C4-2B (cell line): ENCODE results near the gene SCART1.
"Not testable (repeated sequence)": the region's sequence is repeated elsewhere in the genome, so short reads cannot be mapped to it uniquely, and the experiment has no call there.

Experiments used
- H3K27ac ChIP-seq: fragments of 450-650 bp; 2 replicates; pipeline ENCODE4 v1.5.1; 2017
- CTCF ChIP-seq: fragments of 450-650 bp; conservative IDR thresholded peaks from 2 replicates; pipeline ENCODE4 v1.5.1; 2017; ENCODE audit warnings: mild to moderate bottlenecking
- ZFX ChIP-seq: fragments of 450-650 bp; IDR thresholded peaks from 2 replicates; pipeline ENCODE4 v1.6.1; 2017

Gene SCART1

GRCh38 chr10:133453516-133454203, at the start of gene SCART1:
TSS of gene SCART1 (plus strand) at chr10:133453945. CDS start at chr10:133453998, 53 bp downstream.
- no peak within 1 kb of the TSS for H3K27ac ChIP-seq
- TF ChIP-seq CTCF = no peak
- no peak for TF ChIP-seq ZFX

DNA sequence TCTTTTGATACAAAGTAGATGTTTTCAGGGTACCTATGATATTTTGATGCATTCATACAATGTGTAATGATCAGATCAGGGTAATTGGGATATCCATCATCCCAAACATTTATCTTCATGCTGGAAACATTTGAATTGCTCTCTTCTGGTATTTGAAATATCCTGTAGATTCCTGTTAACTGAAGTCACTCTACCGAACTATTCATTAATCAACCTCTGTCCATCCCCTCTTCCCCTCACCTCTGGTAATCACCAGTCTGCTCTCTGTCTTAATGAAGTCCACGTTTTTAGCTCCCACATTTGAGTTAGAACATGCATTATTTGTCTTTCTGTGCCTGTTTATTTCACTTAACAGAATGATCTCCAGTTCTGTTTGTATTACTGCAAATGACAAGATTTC, 48.5 kb upstream of the SCART1 start:
- H3K27ac ChIP-seq = no peak overlapping the region
- TF ChIP-seq ZFX (no peak), CTCF (no peak)

GRCh38 chr10:133405844-133406527, 47.8 kb upstream of the SCART1 start:
- TF ChIP-seq CTCF (no peak), ZFX (no peak)
- no peak overlapping the region for H3K27ac ChIP-seq

GRCh38 chr10:133411523-133412380, 42.0 kb upstream of the SCART1 start:
- no peak for TF ChIP-seq CTCF
- no peak for TF ChIP-seq ZFX
- H3K27ac ChIP-seq = no peak overlapping the region

DNA sequence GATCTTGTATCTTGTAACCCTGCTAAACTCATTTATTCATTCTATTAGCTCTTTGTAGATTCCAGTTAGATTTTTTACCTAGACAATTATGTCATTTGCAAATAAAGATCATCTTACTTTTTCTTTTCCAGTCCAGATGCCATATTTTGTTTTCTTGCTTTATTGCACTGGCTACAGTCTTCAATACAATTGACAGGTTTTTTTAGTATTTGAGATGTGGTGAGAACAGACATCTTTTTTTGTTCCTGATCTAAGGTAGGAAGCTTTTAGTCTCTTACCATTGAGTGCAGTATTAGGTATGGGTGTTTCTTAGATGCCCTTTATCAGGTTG, 41.4 kb upstream of the SCART1 start:
- TF ChIP-seq ZFX (no peak), CTCF (no peak)

DNA sequence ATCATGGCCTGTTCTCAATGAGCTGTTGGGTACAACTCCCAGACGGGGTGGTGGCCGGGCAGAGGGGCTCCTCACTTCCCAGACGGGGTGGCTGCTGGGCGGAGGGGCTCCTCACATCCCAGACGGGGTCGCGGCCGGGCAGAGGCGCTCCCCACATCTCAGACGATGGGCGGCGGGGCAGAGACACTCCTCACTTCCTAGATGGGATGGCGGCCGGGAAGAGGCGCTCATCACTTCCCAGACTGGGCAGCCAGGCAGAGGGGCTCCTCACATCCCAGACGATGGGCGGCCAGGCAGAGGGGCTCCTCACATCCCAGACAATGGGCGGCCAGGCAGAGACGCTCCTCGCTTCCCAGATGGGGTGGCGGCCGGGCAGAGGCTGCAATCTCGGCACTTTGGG, 39.3 kb upstream of the SCART1 start:
- not testable (repeated sequence) for H3K27ac ChIP-seq

More for the DNA sequence above, 41.4 kb upstream of the SCART1 start:
- no peak overlapping the region for H3K27ac ChIP-seq

DNA sequence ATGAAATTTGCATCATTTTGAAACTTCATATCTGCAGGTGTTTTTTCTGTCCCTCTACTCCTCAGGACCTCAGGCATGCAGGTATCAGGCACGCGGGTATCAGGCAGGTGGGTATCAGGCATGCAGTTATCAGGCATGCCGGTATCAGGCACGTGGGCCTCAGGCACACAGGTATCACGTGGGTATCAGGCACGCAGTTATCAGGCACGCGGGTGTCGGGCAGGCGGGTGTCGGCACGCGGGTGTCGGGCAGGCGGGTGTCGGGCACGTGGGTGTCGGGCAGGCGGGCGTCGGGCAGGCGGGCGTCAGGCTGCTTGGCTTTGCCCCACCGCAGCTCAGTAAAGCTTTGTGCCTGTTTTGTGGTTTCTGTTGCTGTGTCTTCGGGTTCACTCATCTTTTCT, 38.0 kb upstream of the SCART1 start:
- TF ChIP-seq CTCF (no peak), ZFX (no peak)
- no peak overlapping the region for H3K27ac ChIP-seq
